Natural killer cell treated with Interleukin-12 subunit alpha and Interleukin-12 subunit beta and Interleukin-15 and Interleukin-18, amount 100 ng/mL, for 72 hours (primary cell): ENCODE data around the gene MLLT3. TPM values are rescaled to one million over a fixed set of nuclear protein-coding genes. Genes with fewer than 3 reads are reported as not detected.

Experiments used
- ATAC-seq, 2 donors: fragments of 150-1000 bp; cut with Tn5 transposase in 1 of 2; sonication (Bioruptor Pico), chemical (Tn5 transposase) in 1 of 2; 2 replicates each; pipeline ENCODE4 v1.10.0; 2021
- DNase-seq: peaks from one replicate; pipeline ENCODE4 v3.0.0; 2022; ENCODE audit warnings: low spot score
- H3K27ac Mint-ChIP-seq, 2 donors: 1 replicate in 1 of 2; 2 replicates in 1 of 2; pipeline ENCODE4 v1.8.0; 2022; ENCODE audit warnings: mixed read lengths in 2 of 2, mild to moderate bottlenecking in 1 of 2, moderate library complexity in 1 of 2
- H3K27me3 Mint-ChIP-seq, 2 donors: 1 replicate in 1 of 2; 2 replicates in 1 of 2; pipeline ENCODE4 v1.8.0; 2022; ENCODE audit warnings: mixed read lengths in 2 of 2
- H3K36me3 Mint-ChIP-seq: one replicate; pipeline ENCODE4 v1.8.0; 2022; ENCODE audit warnings: mixed read lengths
- H3K4me1 Mint-ChIP-seq, 2 donors: 1 replicate in 1 of 2; 2 replicates in 1 of 2; pipeline ENCODE4 v1.8.0; 2022; ENCODE audit warnings: low read depth in 2 of 2, mixed read lengths in 2 of 2, mild to moderate bottlenecking in 1 of 2
- H3K4me3 Mint-ChIP-seq: one replicate; pipeline ENCODE4 v1.8.0; 2022; ENCODE audit warnings: mixed read lengths
- H3K9me3 Mint-ChIP-seq: 2 replicates; pipeline ENCODE4 v1.8.0; 2022; ENCODE audit warnings: mixed read lengths
- total RNA-seq, 2 donors: library from RNA; stranded (reverse); gene quantifications; one replicate each; pipeline ENCODE4 v1.2.3, GENCODE V29; 2022

The MLLT3 gene
- total RNA-seq, 2 donors from 2014 or later = 15.7 to 29.7 TPM

GRCh38 chr9:20361656-20362570, 260.4 kb downstream of the MLLT3 start:
- peaks cover 16 to 27% of the 10 kb centered on the region in 2 donors for H3K4me1 Mint-ChIP-seq
- peak overlapping the region; percentile 47 to 77 for H3K27ac Mint-ChIP-seq
- H3K9me3 Mint-ChIP-seq = no peaks in the 10 kb centered on the region
- DNase-seq (no peak), ATAC-seq (peak; percentile 69 to 76)
- H3K27me3 Mint-ChIP-seq = no peaks in the 10 kb centered on the region
- peak overlapping the region; percentile 69 for H3K4me3 Mint-ChIP-seq
- H3K36me3 Mint-ChIP-seq = peaks cover 17% of the 10 kb centered on the region

- Mint-ChIP-seq H3K9me3 (no peaks in the 10 kb centered on the region), H3K4me1 (peaks cover 16 to 27% of the 10 kb centered on the region in 2 donors), H3K4me3 (no peak overlapping the region), H3K27ac (peak overlapping the region; percentile 47 to 77), H3K27me3 (no peaks in the 10 kb centered on the region), H3K36me3 (peaks cover 17% of the 10 kb centered on the region)
- ATAC-seq = no peak
- no peak for DNase-seq
Observed at GRCh38 chr9:20361229-20361628, 261.1 kb downstream of the MLLT3 start.

GRCh38 chr9:20358207-20358606, 264.1 kb downstream of the MLLT3 start:
- Mint-ChIP-seq H3K4me3 (peak overlapping the region; percentile 40), H3K27me3 (no peaks in the 10 kb centered on the region), H3K27ac (peak overlapping the region in 1 of 2 donors; percentile 8), H3K36me3 (peaks cover 17% of the 10 kb centered on the region), H3K9me3 (no peaks in the 10 kb centered on the region), H3K4me1 (peaks cover 13 to 27% of the 10 kb centered on the region in 2 donors)
- ATAC-seq (peak; percentile 35 to 53), DNase-seq (no peak)

- H3K9me3 Mint-ChIP-seq = no peaks in the 10 kb centered on the region
- H3K36me3 Mint-ChIP-seq = peaks cover 13% of the 10 kb centered on the region
- H3K27me3 Mint-ChIP-seq = no peaks in the 10 kb centered on the region
- ATAC-seq (no peak), DNase-seq (no peak)
- H3K27ac Mint-ChIP-seq = no peak overlapping the region
- H3K4me3 Mint-ChIP-seq = no peak overlapping the region
- peaks cover 9 to 21% of the 10 kb centered on the region in 2 donors for H3K4me1 Mint-ChIP-seq
Observed at GRCh38 chr9:20357037-20357432, 265.3 kb downstream of the MLLT3 start.

- DNase-seq (no peak), ATAC-seq (peak in 1 of 2 donors; percentile 45)
- no peak overlapping the region for H3K4me3 Mint-ChIP-seq
- no peak overlapping the region for H3K27ac Mint-ChIP-seq
- H3K4me1 Mint-ChIP-seq = peaks cover 4 to 16% of the 10 kb centered on the region in 2 donors
- no peaks in the 10 kb centered on the region for H3K27me3 Mint-ChIP-seq
- peaks cover 11% of the 10 kb centered on the region for H3K36me3 Mint-ChIP-seq
- H3K9me3 Mint-ChIP-seq = no peaks in the 10 kb centered on the region
Observed at GRCh38 chr9:20356403-20357036, 265.8 kb downstream of the MLLT3 start.

GRCh38 chr9:20355022-20355421, 267.3 kb downstream of the MLLT3 start:
- Mint-ChIP-seq H3K4me1 (peaks cover 3 to 8% of the 10 kb centered on the region in 2 donors), H3K4me3 (peak overlapping the region; percentile 42), H3K9me3 (no peaks in the 10 kb centered on the region), H3K27me3 (no peaks in the 10 kb centered on the region), H3K36me3 (peaks cover 5% of the 10 kb centered on the region), H3K27ac (peak overlapping the region in 1 of 2 donors; percentile 62)
- ATAC-seq (peak; percentile 65 to 88), DNase-seq (no peak)

GRCh38 chr9:20353931-20354652, 268.2 kb downstream of the MLLT3 start:
- peak overlapping the region in 1 of 2 donors; percentile 62 for H3K27ac Mint-ChIP-seq
- peaks cover 5% of the 10 kb centered on the region for H3K36me3 Mint-ChIP-seq
- peaks cover 3 to 8% of the 10 kb centered on the region in 2 donors for H3K4me1 Mint-ChIP-seq

GRCh38 chr9:20353524-20353923, 268.8 kb downstream of the MLLT3 start:
- H3K36me3 Mint-ChIP-seq = peaks cover 5% of the 10 kb centered on the region
- peaks cover 3 to 7% of the 10 kb centered on the region in 2 donors for H3K4me1 Mint-ChIP-seq
- peak overlapping the region in 1 of 2 donors; percentile 62 for H3K27ac Mint-ChIP-seq

More at GRCh38 chr9:20353931-20354652, 268.2 kb downstream of the MLLT3 start:
- Mint-ChIP-seq H3K4me3 (peak overlapping the region; percentile 42), H3K27me3 (no peaks in the 10 kb centered on the region), H3K9me3 (no peaks in the 10 kb centered on the region)
- DNase-seq (no peak), ATAC-seq (no peak)

GRCh38 chr9:20352591-20352990, 269.7 kb downstream of the MLLT3 start:
- Mint-ChIP-seq H3K27me3 (no peaks in the 10 kb centered on the region), H3K4me1 (no peaks in the 10 kb centered on the region), H3K27ac (no peak overlapping the region), H3K4me3 (no peak overlapping the region), H3K36me3 (peaks cover 5% of the 10 kb centered on the region), H3K9me3 (no peaks in the 10 kb centered on the region)
- no peak for DNase-seq
- ATAC-seq = no peak

More at GRCh38 chr9:20353524-20353923, 268.8 kb downstream of the MLLT3 start:
- no peaks in the 10 kb centered on the region for H3K9me3 Mint-ChIP-seq
- DNase-seq = no peak
- no peak overlapping the region for H3K4me3 Mint-ChIP-seq
- no peaks in the 10 kb centered on the region for H3K27me3 Mint-ChIP-seq
- peak in 1 of 2 donors; percentile 44 for ATAC-seq

GRCh38 chr9:20351715-20352114, 270.6 kb downstream of the MLLT3 start:
- H3K36me3 Mint-ChIP-seq = peaks cover 5% of the 10 kb centered on the region
- no peak for DNase-seq
- H3K27ac Mint-ChIP-seq = no peak overlapping the region
- no peak for ATAC-seq
- H3K27me3 Mint-ChIP-seq = no peaks in the 10 kb centered on the region
- no peaks in the 10 kb centered on the region for H3K9me3 Mint-ChIP-seq
- no peak overlapping the region for H3K4me3 Mint-ChIP-seq
- H3K4me1 Mint-ChIP-seq = no peaks in the 10 kb centered on the region

GRCh38 chr9:20349568-20349967, 272.7 kb downstream of the MLLT3 start:
- no peak for DNase-seq
- Mint-ChIP-seq H3K9me3 (no peaks in the 10 kb centered on the region), H3K36me3 (peaks cover 10% of the 10 kb centered on the region), H3K4me1 (no peaks in the 10 kb centered on the region), H3K27ac (no peak overlapping the region), H3K27me3 (no peaks in the 10 kb centered on the region), H3K4me3 (no peak overlapping the region)
- ATAC-seq = no peak

GRCh38 chr9:20343325-20343724, 279.0 kb downstream of the MLLT3 start:
- H3K9me3 Mint-ChIP-seq = no peaks in the 10 kb centered on the region
- ATAC-seq (no peak), DNase-seq (no peak)
- peaks cover 0 to 10% of the 10 kb centered on the region in 2 donors for H3K4me1 Mint-ChIP-seq
- no peaks in the 10 kb centered on the region for H3K27me3 Mint-ChIP-seq
- H3K4me3 Mint-ChIP-seq = no peak overlapping the region
- H3K36me3 Mint-ChIP-seq = peaks cover 5% of the 10 kb centered on the region
- H3K27ac Mint-ChIP-seq = no peak overlapping the region

GRCh38 chr9:20340511-20340861, 281.8 kb downstream of the MLLT3 start:
- peaks cover 0 to 3% of the 10 kb centered on the region in 2 donors for H3K27me3 Mint-ChIP-seq
- no peak overlapping the region for H3K27ac Mint-ChIP-seq
- H3K4me1 Mint-ChIP-seq = peaks cover 9 to 22% of the 10 kb centered on the region in 2 donors
- ATAC-seq = no peak
- no peak for DNase-seq
- no peak overlapping the region for H3K4me3 Mint-ChIP-seq
- H3K9me3 Mint-ChIP-seq = no peaks in the 10 kb centered on the region
- H3K36me3 Mint-ChIP-seq = no peaks in the 10 kb centered on the region
